Posterior vena cava (tissue), 2 donors: Measurements from ENCODE around the gene CCDC71L. TPM values are rescaled to one million over a fixed set of nuclear protein-coding genes. Genes with fewer than 3 reads are reported as not detected.

Experiments used
- DNase-seq: peaks from one replicate; pipeline ENCODE4 v3.0.0-alpha.2; 2020; ENCODE audit warnings: low spot score
- intact Hi-C, 2 donors: fragments of 100-400 bp; cut with DNase I; formaldehyde crosslinking; loops; one replicate each; pipeline versions ENCODE4 v1.14.1 to v1.14.2; 2022 to 2023
- total RNA-seq, 2 donors: library from RNA; stranded (reverse); fragmentation: NEBNext Ultra II Directional; extraction: Animal tissue kit (Norgen Biotek cat#: 25700); gene quantifications; one replicate each; pipeline ENCODE4 v1.2.1, GENCODE V29; 2021
- donor health status: DM: yes; HTN: yes; CAD: no.
- donor health status: DM: yes; HTN: yes; CAD: no.

CCDC71L gene
- total RNA-seq, 2 donors from 2014 or later, result 24.9 to 33.2 TPM

DNA sequence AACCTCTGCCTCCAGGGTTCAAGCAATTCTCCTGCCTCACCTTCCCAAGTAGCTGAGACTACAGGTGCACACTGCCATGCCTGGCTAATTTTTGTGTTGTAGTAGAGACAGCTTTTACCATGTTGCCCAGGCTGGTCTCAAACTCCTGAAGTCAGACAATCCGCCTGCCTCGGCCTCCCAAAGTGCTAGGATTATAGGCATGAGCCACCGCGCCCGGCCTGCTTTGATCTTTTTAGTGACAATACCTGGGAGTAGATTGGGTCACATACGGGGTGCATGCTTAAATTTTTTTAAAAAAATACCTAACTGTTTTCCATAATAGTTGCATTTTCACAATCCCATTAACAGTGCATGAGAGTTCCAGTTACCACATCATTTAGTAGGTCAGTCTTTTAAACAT, 47.7 kb downstream of the CCDC71L start:
- no peak for DNase-seq
- intact Hi-C loops, result no loop called here

DNA sequence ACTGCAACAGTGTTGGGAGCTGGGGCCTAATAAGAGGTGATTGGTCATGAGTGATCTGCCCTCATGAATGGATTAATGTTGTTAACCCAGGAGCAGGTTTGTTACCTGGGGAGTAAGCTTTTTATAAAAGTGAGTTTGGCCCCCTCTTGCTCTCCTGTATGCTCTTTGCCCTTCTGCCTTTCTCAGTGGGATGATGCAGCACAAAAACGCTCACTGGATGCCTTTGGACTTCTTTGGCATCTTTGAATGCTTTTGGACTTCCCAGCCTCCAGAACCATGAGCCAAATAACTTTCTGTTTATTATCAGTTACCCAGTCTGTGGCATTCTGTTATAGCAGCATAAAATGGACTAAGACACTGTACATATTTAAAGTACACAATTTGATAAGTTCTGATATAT, 48.5 kb downstream of the CCDC71L start:
- intact Hi-C loops, result no loop called here
- no peak for DNase-seq

DNA sequence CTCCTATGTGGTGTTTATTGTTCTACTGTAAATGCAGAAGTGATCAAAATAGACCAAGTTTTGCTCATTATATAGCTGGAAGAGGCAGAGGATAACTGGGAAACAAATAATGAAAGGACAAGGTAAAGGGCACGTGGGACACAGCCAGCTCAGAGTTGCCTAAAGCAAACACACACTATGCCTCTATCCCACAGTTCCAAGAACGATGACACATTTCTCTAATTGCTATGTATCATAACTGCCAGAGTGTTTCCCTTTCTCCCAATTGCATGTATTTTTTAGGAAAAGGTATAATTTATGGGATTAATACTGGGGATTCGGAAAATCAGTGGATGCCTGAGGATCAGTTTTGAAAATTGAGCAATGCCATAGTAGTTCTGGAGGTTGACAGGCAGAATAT, 49.0 kb downstream of the CCDC71L start:
- intact Hi-C loops, result no loop called here
- no peak for DNase-seq

DNA sequence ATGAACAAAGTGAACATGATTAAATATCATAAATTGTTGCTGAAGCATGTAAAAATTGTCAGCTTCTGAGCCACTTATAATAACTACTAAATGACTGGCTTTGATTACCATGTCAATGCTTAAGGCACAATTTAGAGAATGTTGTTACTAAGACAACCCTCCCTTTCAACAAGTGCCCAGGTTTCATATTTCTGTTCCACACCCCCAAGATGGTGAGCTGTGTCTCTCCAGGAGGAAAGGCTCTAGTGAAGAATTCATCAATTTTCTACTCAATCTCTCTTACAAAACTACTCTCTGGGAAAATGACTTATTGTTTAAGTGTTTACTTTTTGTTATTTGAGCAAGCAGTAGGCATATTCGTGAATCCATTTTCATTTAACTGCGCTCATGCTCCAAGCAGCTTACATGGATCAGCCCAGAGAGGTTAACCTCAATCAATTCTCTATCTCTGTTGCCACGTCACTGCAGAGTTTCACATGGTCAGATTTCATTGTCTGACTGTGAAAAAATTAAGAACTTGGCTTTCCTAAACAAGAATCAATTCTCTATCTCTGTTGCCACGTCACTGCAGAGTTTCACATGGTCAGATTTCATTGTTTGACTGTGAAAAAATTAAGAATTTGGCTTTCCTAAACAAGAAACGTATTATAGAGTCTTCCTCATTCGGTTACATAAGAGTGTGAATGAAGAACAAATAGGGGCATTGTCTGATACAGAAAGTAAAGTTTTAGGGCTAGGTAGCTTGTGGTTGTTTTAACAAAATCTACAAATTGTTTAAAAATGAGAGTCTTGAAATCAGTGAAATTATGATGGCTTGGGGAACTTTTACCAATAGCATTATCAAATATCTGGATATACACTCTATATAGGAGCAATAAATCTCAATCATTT, 49.7 kb downstream of the CCDC71L start:
- intact Hi-C loops, result no loop called here

DNA sequence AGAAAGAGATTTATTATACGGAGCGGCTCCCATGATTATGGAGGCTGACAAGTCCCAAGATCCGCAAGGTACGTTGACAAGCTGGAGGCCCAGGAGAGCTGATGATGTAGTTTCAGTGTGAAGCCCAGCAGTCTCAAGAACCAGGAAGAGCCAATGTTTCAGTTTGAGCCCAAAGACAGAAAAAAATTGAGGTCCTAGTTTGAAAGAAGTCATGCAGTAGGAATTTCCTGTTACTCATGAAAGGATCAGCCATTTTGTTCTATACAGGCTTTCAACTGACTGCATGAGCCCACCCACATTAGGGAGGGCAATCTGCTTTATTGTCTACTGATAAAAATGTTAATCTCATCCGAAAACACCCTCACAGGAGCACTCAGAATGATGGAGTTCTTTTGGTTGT, 51.5 kb downstream of the CCDC71L start:
- DNase-seq, result no peak
- intact Hi-C loops, result no loop called here

More for the DNA sequence above, 49.7 kb downstream of the CCDC71L start:
- no peak for DNase-seq

DNA sequence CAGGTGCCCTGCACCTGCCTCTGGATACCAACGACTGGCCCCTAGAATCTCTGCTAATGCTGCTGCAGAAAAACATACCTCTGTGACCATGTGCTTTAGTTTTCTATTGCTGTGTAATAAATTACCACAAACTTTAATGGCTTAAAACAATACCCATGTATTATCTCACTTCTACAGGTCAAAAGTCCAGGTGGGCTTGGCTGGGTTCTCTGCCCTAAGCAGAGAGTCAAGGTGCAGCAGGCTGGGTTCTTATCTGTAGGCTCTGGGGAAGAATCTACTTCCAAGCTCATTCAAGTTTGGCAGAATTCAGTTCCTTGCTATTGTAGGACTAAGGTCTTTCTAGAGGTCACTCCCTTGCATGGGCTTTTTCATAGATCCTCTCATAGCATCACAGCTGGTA, 52.3 kb downstream of the CCDC71L start:
- no peak for DNase-seq
- intact Hi-C loops, result no loop called here

Other genes with a start within 250 kb of the CCDC71L start
- 1 to 10 TPM; 4.7 to 7.0 TPM for gene PIK3CG, start 204.1 kb upstream of the CCDC71L start, total RNA-seq